Upper lobe of left lung (tissue), 4 donors: Measurements from ENCODE around the gene WBP2NL.

Experiments used
- CTCF ChIP-seq, 6 experiments: fragments of 450-650 bp in 4 of 6; fragments of 200-600 bp in 2 of 6; sonication (generic) in 2 of 6; IDR thresholded peaks; one replicate each; pipeline ENCODE4 v1.5.1; 2016 to 2019; ENCODE audit warnings: antibody characterized with exemption in 6 of 6
- POLR2A ChIP-seq, 4 donors: fragments of 450-650 bp; IDR thresholded peaks; one replicate each; pipeline ENCODE4 v1.5.1; 2016 to 2017; ENCODE audit warnings: antibody characterized with exemption in 4 of 4, mild to moderate bottlenecking in 2 of 4

- TF ChIP-seq CTCF (IDR thresholded peaks at IDR 0.05) (no peak), POLR2A (IDR thresholded peaks at IDR 0.05) (no peak)
Measured at GRCh38 chr22:42077486-42078125, 79.0 kb downstream of the WBP2NL start.
